Uterus (tissue), 4 donors: ENCODE data around the gene MYO9A. TPM values are rescaled to one million over a fixed set of nuclear protein-coding genes. Genes with fewer than 3 reads are reported as not detected.

Experiments
- DNase-seq, 2 donors: peaks; one replicate each; pipeline ENCODE4 v3.0.0-alpha.2; 2019 to 2020
- H3K27ac ChIP-seq, 2 donors: fragments of 200-600 bp; sonication (generic); 1 replicate in 1 of 2; 2 replicates in 1 of 2; pipeline ENCODE4 v1.5.1; 2016 to 2018
- H3K27me3 ChIP-seq, 2 donors: fragments of 200-600 bp; sonication (generic); one replicate each; pipeline ENCODE4 v1.5.1; 2018 to 2019; ENCODE audit warnings: control low read depth in 1 of 2
- H3K36me3 ChIP-seq, 2 donors: fragments of 200-600 bp; sonication (generic); one replicate each; pipeline ENCODE4 v1.5.1; 2019; ENCODE audit warnings: control low read depth in 1 of 2
- H3K4me1 ChIP-seq, 2 donors: fragments of 200-600 bp; sonication (generic); one replicate each; pipeline ENCODE4 v1.5.1; 2018 to 2019; ENCODE audit warnings: control low read depth in 1 of 2
- H3K4me3 ChIP-seq, 2 donors: fragments of 200-600 bp; sonication (generic); 1 replicate in 1 of 2; 2 replicates in 1 of 2; pipeline ENCODE4 v1.5.1; 2018 to 2019; ENCODE audit warnings: mild to moderate bottlenecking in 1 of 2
- H3K9me3 ChIP-seq, 2 donors: fragments of 200-600 bp; sonication (generic); one replicate each; pipeline ENCODE4 v1.5.1; 2019; ENCODE audit warnings: control low read depth in 1 of 2
- POLR2A ChIP-seq, 2 donors: fragments of 450-650 bp; IDR thresholded peaks; one replicate each; pipeline ENCODE4 v1.6.1; 2016; ENCODE audit warnings: antibody characterized with exemption in 2 of 2, mild to moderate bottlenecking in 1 of 2, moderate library complexity in 1 of 2
- intact Hi-C: fragments of 100-400 bp; cut with DNase I; formaldehyde crosslinking; loops from one replicate; pipeline ENCODE4 v1.15.1; 2023; ENCODE audit warnings: low total_unique reads
- total RNA-seq, 4 donors: library from RNA; depleted of rRNA in 3 of 4; stranded (reverse); fragments of >200 nt in 3 of 4; gene quantifications; one replicate each; pipeline versions ENCODE4 v1.1.0 to v1.2.4, GENCODE V29; 2014 to 2023
- TF ChIP-seq, protein P1 (sequence below), 4 experiments: fragments of 200-600 bp in 2 of 4; fragments of 450-650 bp in 2 of 4; sonication (generic) in 2 of 4; IDR thresholded peaks; one replicate each; pipeline ENCODE4 v1.5.1; 2016 to 2019; ENCODE audit warnings: antibody characterized with exemption in 4 of 4, mild to moderate bottlenecking in 2 of 4, moderate library complexity in 1 of 4
- donor health status: DM: yes; HTN: yes; CAD: no.

Gene MYO9A
- total RNA-seq, 4 donors from 2014 or later, result 45.6 to 141 (median 90.0) TPM

GRCh38 chr15:71791975-71792374 is 326.0 kb downstream of the MYO9A start:
- intact Hi-C loops, result no loop called here
- TF ChIP-seq, protein P1, sequence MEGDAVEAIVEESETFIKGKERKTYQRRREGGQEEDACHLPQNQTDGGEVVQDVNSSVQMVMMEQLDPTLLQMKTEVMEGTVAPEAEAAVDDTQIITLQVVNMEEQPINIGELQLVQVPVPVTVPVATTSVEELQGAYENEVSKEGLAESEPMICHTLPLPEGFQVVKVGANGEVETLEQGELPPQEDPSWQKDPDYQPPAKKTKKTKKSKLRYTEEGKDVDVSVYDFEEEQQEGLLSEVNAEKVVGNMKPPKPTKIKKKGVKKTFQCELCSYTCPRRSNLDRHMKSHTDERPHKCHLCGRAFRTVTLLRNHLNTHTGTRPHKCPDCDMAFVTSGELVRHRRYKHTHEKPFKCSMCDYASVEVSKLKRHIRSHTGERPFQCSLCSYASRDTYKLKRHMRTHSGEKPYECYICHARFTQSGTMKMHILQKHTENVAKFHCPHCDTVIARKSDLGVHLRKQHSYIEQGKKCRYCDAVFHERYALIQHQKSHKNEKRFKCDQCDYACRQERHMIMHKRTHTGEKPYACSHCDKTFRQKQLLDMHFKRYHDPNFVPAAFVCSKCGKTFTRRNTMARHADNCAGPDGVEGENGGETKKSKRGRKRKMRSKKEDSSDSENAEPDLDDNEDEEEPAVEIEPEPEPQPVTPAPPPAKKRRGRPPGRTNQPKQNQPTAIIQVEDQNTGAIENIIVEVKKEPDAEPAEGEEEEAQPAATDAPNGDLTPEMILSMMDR (IDR thresholded peaks at IDR 0.05), result no peak
- TF ChIP-seq POLR2A (IDR thresholded peaks at IDR 0.05), result no peak
- no peak overlapping the region for H3K27ac ChIP-seq
- DNase-seq, result no peak
- H3K4me3 ChIP-seq, result no peak overlapping the region
- H3K4me1 ChIP-seq, result no peaks in the 10 kb centered on the region
- no peaks in the 10 kb centered on the region for H3K27me3 ChIP-seq
- no peaks in the 10 kb centered on the region for H3K9me3 ChIP-seq
- H3K36me3 ChIP-seq, result no peaks in the 10 kb centered on the region

DNA sequence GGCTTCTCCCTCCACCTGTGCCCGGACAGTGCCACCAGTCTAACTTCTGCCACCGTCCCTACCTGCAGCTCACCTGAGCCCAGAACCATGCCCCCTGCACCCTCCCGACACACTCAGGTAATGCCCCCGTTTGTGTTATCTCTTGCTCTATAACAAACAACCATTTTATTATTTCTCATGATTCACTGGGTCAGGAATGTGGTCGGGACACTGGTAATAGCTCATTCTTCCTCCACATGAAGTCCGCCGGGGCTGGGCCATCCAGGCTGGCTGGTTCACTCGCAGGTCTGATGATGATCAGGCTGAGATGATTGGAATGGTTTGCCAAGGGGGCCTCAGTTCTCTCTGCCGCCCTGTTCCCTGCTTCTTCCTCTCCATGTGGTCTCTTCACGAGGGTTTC is 327.9 kb downstream of the MYO9A start:
- Histone ChIP-seq H3K36me3 (no peaks in the 10 kb centered on the region), H3K4me3 (no peak overlapping the region), H3K27me3 (no peaks in the 10 kb centered on the region), H3K27ac (no peak overlapping the region), H3K4me1 (no peaks in the 10 kb centered on the region), H3K9me3 (no peaks in the 10 kb centered on the region)
- TF ChIP-seq, protein P1 (IDR thresholded peaks at IDR 0.05), result no peak
- TF ChIP-seq POLR2A (IDR thresholded peaks at IDR 0.05), result no peak
- intact Hi-C loops, result no loop called here
- DNase-seq, result no peak

DNA sequence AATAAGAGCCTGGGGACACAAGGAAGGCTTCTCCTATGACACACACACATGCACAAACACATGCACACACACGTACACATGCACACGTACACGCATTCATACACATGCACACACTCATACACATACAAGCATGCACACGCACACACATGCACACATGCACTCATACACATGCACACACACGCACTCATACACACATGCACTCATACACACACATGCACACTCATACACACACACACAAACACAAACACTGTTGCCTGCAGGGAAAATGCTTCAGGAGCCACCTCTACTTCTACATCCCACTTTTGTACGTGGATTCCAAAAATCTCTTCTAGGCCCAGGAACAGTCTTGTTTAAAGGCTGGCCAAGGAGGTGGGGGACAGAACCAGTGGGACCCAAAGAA is 328.3 kb downstream of the MYO9A start:
- Histone ChIP-seq H3K4me1 (no peaks in the 10 kb centered on the region), H3K27ac (no peak overlapping the region), H3K27me3 (no peaks in the 10 kb centered on the region), H3K9me3 (no peaks in the 10 kb centered on the region), H3K36me3 (no peaks in the 10 kb centered on the region), H3K4me3 (no peak overlapping the region)
- intact Hi-C loops, result no loop called here
- no peak for DNase-seq
- TF ChIP-seq POLR2A (IDR thresholded peaks at IDR 0.05), result no peak
- TF ChIP-seq, protein P1 (IDR thresholded peaks at IDR 0.05), result no peak

DNA sequence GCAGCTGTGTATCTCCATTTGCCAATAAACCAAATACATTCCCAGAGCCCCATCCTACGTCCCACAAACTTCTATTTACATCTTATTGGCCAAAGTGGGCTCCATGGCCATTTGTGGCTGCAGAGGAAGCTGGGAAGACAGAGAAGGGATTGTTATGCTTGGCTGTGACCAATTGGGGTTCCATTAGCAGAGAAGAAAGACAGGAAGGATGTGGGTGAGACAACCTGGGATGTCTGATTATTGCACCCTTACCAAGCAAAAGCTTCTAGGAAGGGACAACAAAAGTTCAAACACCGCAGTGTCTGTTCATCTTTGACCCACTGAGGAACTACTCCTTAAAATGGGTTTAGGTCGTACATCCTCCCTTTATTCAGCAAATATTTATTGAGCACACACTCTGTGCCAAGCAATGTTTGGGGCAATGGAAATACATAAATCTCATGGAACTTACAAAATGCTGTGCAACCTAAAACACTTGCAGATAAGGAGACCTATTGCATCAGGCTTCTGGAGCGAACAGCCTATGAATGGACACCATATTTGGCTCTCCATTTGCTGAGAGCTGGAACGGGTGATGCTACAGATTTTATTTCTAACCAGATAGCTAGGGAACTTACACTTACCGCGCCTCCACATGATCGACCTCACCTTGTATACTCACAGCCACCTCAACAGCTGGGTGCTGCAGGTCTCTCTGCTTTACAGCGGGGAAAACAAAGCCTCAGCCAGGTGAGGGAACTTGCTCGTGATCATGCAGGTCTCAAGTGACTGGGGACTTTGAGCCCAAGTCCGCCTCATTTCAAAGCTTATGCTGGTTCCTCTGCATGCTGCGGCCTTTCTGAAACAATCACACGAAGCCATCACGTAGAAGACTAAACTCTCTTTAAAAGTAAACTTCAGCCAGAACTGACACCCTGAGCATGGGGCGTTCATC is 329.0 kb downstream of the MYO9A start:
- Histone ChIP-seq H3K4me3 (no peak overlapping the region), H3K4me1 (no peaks in the 10 kb centered on the region), H3K9me3 (no peaks in the 10 kb centered on the region), H3K27ac (no peak overlapping the region), H3K36me3 (no peaks in the 10 kb centered on the region), H3K27me3 (no peaks in the 10 kb centered on the region)
- intact Hi-C loops, result no loop called here
- no peak for DNase-seq
- TF ChIP-seq, protein P1 (IDR thresholded peaks at IDR 0.05), result no peak
- TF ChIP-seq POLR2A (IDR thresholded peaks at IDR 0.05), result no peak

- TF ChIP-seq, protein P1 (IDR thresholded peaks at IDR 0.05), result no peak
- TF ChIP-seq POLR2A (IDR thresholded peaks at IDR 0.05), result no peak
These were observed 331.3 kb downstream of the MYO9A start for GRCh38 chr15:71786673-71787072.

More at GRCh38 chr15:71786673-71787072, 331.3 kb downstream of the MYO9A start:
- no peak for DNase-seq
- H3K36me3 ChIP-seq, result no peaks in the 10 kb centered on the region
- no peak overlapping the region for H3K4me3 ChIP-seq
- no peaks in the 10 kb centered on the region for H3K27me3 ChIP-seq
- intact Hi-C loops, result no loop called here
- no peak overlapping the region for H3K27ac ChIP-seq
- no peaks in the 10 kb centered on the region for H3K9me3 ChIP-seq
- no peaks in the 10 kb centered on the region for H3K4me1 ChIP-seq
